Common myeloid progenitor, CD34-positive (primary cell): ENCODE data around the gene PAH.

ENCODE experiments used
- CTCF ChIA-PET: fragments of 350-600 bp; sonication (Branson Sonifier 250); formaldehyde crosslinking; loops from one replicate; lab custom pipeline; 2021; ENCODE audit warnings: antibody characterized with exemption; lab: Charles Lee
- POLR2A ChIA-PET: fragments of 350-600 bp; sonication (Branson Sonifier 250); formaldehyde crosslinking; loops from one replicate; lab custom pipeline; 2021; ENCODE audit warnings: antibody characterized with exemption; lab: Charles Lee
- DNase-seq, 3 donors: peaks; one replicate each; pipeline versions ENCODE4 v3.0.0 to v3.0.0-alpha.2; 2013
- H3K27ac ChIP-seq, 2 experiments: 1 replicate in 1 of 2; 2 replicates in 1 of 2; pipeline ENCODE4 v1.7.0; 2013; ENCODE audit warnings: inconsistent platforms in 2 of 2, low read length in 2 of 2, mild to moderate bottlenecking in 2 of 2, low read depth in 1 of 2, moderate library complexity in 1 of 2; ENCODE audit not compliant: severe bottlenecking in 2 of 2, insufficient read depth in 1 of 2, poor library complexity in 1 of 2
- H3K27me3 ChIP-seq, 5 experiments: replicated peaks in 2 of 5; 1 replicate in 3 of 5; 2 replicates in 2 of 5; pipeline versions ENCODE4 v1.6.1 to v1.7.0; 2013; ENCODE audit warnings: low read length in 4 of 5, mild to moderate bottlenecking in 2 of 5, moderate library complexity in 2 of 5, inconsistent platforms in 1 of 5; ENCODE audit not compliant: insufficient read depth in 5 of 5, control insufficient read depth in 4 of 5
- H3K36me3 ChIP-seq, 4 experiments: 1 replicate in 2 of 4; 2 replicates in 2 of 4; pipeline versions ENCODE4 v1.6.1 to v1.7.0; 2013; ENCODE audit warnings: low read length in 3 of 4, control low read depth in 1 of 4, mild to moderate bottlenecking in 1 of 4; ENCODE audit not compliant: control insufficient read depth in 4 of 4, insufficient read depth in 4 of 4
- H3K4me1 ChIP-seq, 4 experiments: 1 replicate in 3 of 4; 2 replicates in 1 of 4; pipeline versions ENCODE4 v1.6.1 to v1.7.1; 2013; ENCODE audit warnings: low read length in 3 of 4, mild to moderate bottlenecking in 3 of 4, control low read depth in 1 of 4, inconsistent platforms in 1 of 4, moderate library complexity in 1 of 4; ENCODE audit not compliant: control insufficient read depth in 4 of 4, insufficient read depth in 4 of 4; ENCODE audit errors: control extremely low read depth in 1 of 4
- H3K4me3 ChIP-seq, 7 experiments: 1 replicate in 4 of 7; 2 replicates in 3 of 7; pipeline versions ENCODE4 v1.5.1 to v1.7.0; 2013; ENCODE audit warnings: mild to moderate bottlenecking in 7 of 7, low read length in 6 of 7, moderate library complexity in 6 of 7, inconsistent platforms in 2 of 7, low read depth in 2 of 7, control low read depth in 1 of 7; ENCODE audit not compliant: insufficient read depth in 4 of 7, control insufficient read depth in 1 of 7; ENCODE audit errors: extremely low read depth in 1 of 7
- H3K9me3 ChIP-seq, 5 experiments: 1 replicate in 4 of 5; 2 replicates in 1 of 5; pipeline versions ENCODE4 v1.6.1 to v1.7.1; 2013; ENCODE audit warnings: low read length in 4 of 5, mild to moderate bottlenecking in 2 of 5, inconsistent platforms in 1 of 5, low read depth in 1 of 5, moderate library complexity in 1 of 5; ENCODE audit not compliant: control insufficient read depth in 4 of 5, insufficient read depth in 2 of 5; ENCODE audit errors: control extremely low read depth in 1 of 5
- WGBS: methylation state at CpG from one replicate; pipeline ENCODE4 v1.1.5; 2013; ENCODE audit not compliant: insufficient coverage; 5-methylcytosine and 5-hydroxymethylcytosine counted together

Gene PAH

DNA sequence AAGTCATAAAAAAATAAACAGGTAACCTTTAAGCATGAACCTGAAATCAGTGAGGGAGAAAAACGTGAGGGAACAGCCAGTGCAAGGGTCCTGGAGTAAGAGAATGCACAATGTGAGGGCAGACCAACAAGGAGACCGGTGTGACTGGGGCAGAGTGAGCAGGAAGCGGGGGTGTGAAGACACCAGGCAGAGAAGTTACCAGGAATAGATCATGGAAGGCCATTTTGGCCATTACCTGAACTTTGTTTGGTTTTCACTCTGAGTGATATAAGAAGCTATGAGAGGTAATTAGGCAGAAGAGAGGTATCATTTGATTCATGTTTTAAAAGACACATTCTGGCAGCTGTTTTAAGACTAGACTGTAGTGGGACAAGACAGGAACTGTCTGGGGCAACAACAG, 15.0 kb downstream of the PAH start:
- no peaks in the 10 kb centered on the region for H3K36me3 ChIP-seq
- no peaks in the 10 kb centered on the region for H3K9me3 ChIP-seq
- ChIA-PET POLR2A (no interaction called here), CTCF (no interaction called here)
- H3K4me3 ChIP-seq: no peak overlapping the region
- peaks cover 0 to 2% (median 0%) of the 10 kb centered on the region in 5 experiments for H3K27me3 ChIP-seq
- H3K27ac ChIP-seq: no peak overlapping the region
- DNase-seq: no peak
- H3K4me1 ChIP-seq: no peaks in the 10 kb centered on the region
- 85% methylated on average over 3 of the region's 3 CpGs for WGBS

DNA sequence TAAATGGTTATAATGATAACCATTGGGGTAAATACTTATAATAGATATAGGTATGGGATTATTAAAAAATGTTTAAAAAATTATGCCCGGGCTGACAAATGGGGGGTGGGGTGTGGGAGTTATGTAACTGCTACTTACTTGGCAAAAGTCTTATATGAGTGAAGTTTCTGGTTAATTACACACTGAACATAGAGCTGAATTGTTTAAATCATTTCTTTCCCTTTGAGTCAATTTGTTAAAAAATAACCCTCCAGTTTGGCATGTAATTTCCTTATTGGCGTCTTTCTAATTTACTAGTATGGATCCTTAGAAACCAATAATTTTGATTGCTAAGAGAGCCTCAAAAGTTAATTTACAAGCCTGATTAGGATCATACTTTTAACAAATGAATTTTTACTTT, 16.7 kb downstream of the PAH start:
- Histone ChIP-seq H3K27ac (no peak overlapping the region), H3K36me3 (no peaks in the 10 kb centered on the region), H3K9me3 (no peaks in the 10 kb centered on the region), H3K4me3 (no peak overlapping the region), H3K27me3 (peaks cover 0 to 2% (median 0%) of the 10 kb centered on the region in 5 experiments), H3K4me1 (no peaks in the 10 kb centered on the region)
- 86% methylated on average over 1 of the region's 2 CpGs for WGBS
- DNase-seq: no peak
- POLR2A ChIA-PET: no interaction called here
- CTCF ChIA-PET: no interaction called here

DNA sequence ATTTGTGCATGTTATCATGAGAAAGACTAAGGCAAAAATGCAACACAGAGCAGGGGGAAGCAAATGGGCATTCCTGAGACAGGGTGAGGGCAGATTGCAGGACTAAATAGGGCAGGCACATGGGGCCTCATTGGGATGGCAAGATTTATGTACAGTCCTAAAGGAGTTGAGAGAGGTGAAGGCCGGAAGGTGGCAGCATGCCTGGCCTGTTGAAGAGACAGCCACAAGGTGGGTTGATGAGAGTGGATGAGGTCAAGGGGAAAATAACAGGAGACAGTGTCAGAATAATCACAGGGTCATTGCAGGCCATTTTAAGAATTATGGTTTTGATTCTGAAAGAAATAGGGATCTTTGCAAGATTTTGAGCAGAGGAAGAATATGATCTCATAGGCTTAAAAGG, 21.0 kb downstream of the PAH start:
- POLR2A ChIA-PET: no interaction called here
- no peaks in the 10 kb centered on the region for H3K4me1 ChIP-seq
- no peaks in the 10 kb centered on the region for H3K36me3 ChIP-seq
- no peak for DNase-seq
- H3K27ac ChIP-seq: no peak overlapping the region
- H3K4me3 ChIP-seq: no peak overlapping the region
- 88% methylated on average over 1 of the region's 1 CpG for WGBS
- H3K27me3 ChIP-seq: peaks cover 0 to 2% (median 0%) of the 10 kb centered on the region in 5 experiments
- CTCF ChIA-PET: no interaction called here
- H3K9me3 ChIP-seq: no peaks in the 10 kb centered on the region

DNA sequence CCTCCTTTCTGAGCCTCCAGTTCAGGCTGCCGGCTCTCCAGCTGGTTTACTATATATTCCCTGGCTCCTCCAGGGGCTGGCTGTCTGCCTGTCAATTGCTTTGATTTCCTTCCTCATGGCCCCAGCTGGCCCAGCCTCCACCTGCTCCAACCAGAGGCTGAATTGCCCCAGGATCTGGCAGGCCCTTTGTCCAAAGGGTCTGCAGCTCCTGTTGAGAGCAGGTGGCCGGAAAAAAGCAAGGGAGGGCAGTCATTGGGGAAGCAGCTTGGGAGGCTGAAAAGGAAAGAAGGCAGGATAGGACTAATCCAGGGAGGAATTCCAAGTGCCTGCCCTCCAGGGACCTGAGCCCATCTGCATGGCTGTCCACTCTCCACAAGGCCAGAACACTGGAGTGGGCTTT, 25.3 kb downstream of the PAH start:
- DNase-seq: no peak
- Histone ChIP-seq H3K27ac (no peak overlapping the region), H3K9me3 (no peaks in the 10 kb centered on the region), H3K4me1 (no peaks in the 10 kb centered on the region), H3K36me3 (no peaks in the 10 kb centered on the region), H3K4me3 (no peak overlapping the region), H3K27me3 (peaks cover 0 to 8% (median 0%) of the 10 kb centered on the region in 5 experiments)
- ChIA-PET POLR2A (no interaction called here), CTCF (interaction anchor here (0.8 to 1.1 kb wide), 2 partner anchors 13 kb away, joined by 3 read pairs; no protein-coding TSS in a partner anchor)
- WGBS: 81% methylated on average over 2 of the region's 2 CpGs

DNA sequence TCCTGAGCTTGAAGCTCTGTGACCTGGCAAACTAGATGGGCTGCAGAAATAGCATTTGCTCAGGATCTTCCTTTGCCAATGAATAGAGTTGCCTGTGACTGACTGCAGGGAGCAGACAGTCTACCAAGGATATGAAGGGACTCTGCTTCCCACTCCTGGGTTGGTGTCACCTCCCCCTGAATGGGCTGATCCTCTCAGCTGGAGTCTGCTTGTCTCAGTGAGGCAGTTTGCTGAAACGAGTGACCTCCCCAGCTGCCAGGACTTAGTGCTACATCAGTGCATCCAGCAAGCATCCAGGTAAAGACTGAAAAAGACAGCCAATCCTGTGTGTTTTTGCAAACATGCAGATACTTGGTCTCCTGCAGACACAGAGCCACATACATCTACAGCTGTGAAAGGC, 28.5 kb downstream of the PAH start:
- no peak overlapping the region for H3K4me3 ChIP-seq
- ChIA-PET CTCF (no interaction called here), POLR2A (no interaction called here)
- DNase-seq: no peak
- 0% methylated on average over 1 of the region's 1 CpG for WGBS
- H3K36me3 ChIP-seq: no peaks in the 10 kb centered on the region
- peaks cover 0 to 11% (median 0%) of the 10 kb centered on the region in 5 experiments for H3K27me3 ChIP-seq
- H3K27ac ChIP-seq: no peak overlapping the region
- H3K9me3 ChIP-seq: no peaks in the 10 kb centered on the region
- no peaks in the 10 kb centered on the region for H3K4me1 ChIP-seq

DNA sequence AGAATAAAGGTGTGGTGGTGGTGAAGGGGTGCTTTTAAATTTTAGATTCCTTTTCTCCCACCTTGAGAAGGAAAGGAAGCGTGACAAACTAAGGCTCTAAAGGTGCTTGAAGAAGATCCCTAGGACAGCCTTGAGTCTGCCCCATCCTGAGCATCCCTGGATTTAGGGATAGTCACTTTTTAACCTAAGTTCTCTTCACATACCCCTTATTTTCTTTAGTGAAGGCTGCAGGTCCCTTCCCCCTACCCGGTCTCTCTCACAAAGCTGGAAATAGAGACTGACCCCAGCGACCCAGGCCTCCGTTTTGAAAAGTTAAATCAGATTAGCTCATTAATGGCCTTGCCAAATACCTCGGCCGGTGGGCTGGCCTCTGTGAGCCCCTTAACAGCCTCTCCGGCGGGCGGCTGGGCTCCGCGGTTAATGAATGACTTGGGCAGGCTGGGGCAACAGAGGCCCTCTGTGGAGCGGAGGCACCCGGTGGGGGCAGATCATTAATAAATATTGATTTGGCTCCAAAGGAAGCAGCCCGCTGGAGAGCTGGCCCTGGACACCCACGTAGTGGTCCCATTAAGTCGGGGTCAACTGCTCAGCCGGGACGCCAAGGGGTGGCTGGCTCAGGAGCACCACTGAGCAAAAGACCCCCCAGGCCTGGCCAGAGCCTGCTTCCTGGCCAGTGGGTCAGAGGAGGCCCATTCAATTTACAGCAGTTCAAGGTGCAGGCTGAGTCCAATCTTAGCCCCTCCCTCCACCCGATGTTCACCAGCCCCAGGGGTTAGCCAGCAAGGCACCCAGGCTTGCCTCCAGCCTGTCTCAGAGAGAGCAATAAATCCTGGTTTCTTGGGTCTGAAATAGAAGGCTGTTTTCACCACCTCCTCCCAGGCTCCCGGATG, 31.8 kb downstream of the PAH start:
- POLR2A ChIA-PET: no interaction called here
- Histone ChIP-seq H3K27me3 (peaks cover 0 to 11% (median 0%) of the 10 kb centered on the region in 5 experiments), H3K4me1 (no peaks in the 10 kb centered on the region), H3K36me3 (no peaks in the 10 kb centered on the region), H3K9me3 (no peaks in the 10 kb centered on the region), H3K4me3 (no peak overlapping the region), H3K27ac (no peak overlapping the region)
- CTCF ChIA-PET: interaction anchor here (0.7 to 4.2 kb wide), 2 partner anchors 23 to 663 kb away, joined by 3 to 54 read pairs; no protein-coding TSS in a partner anchor
- no peak for DNase-seq
- 76% methylated on average over 16 of the region's 20 CpGs for WGBS

DNA sequence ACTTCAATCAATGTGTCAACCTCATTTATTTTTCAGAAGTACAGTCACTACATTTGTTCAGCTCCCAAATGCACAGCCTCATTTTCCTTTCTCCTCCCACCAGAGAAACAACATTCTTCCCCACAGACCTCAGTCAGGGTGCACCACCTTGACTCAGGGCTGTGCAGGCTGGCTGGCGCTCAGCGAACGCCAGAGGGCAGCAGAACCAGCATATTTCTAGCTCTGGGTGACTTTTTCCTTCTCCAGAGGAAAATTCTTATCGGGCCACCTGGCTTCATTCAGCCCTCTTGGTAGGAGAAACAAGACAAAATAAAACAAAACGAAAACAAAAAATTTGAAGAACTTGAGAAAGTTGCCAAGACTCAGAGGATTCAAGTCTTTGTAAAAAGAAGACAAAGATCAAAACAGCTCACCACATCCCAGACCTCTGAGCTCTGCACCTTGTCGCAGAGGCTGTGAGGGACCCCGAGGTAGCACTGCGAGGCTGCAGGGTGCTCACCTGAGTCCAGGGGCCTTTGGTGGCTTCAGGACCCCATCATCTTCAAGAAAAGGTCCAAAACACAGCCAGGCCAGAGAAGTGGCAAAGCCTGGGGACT, 33.7 kb downstream of the PAH start:
- H3K9me3 ChIP-seq: no peaks in the 10 kb centered on the region

More for the DNA sequence above, 33.7 kb downstream of the PAH start:
- Histone ChIP-seq H3K36me3 (no peaks in the 10 kb centered on the region), H3K27ac (no peak overlapping the region), H3K4me1 (no peaks in the 10 kb centered on the region), H3K27me3 (peaks cover 0 to 10% (median 0%) of the 10 kb centered on the region in 5 experiments), H3K4me3 (no peak overlapping the region)
- ChIA-PET CTCF (interaction anchor here (0.5 to 4.2 kb wide), 8 partner anchors 11 to 671 kb away, joined by 3 to 54 read pairs (median 3); no protein-coding TSS in a partner anchor), POLR2A (no interaction called here)
- WGBS: 29% methylated on average over 8 of the region's 8 CpGs
- peak; percentile 9 to 39 (median 13) for DNase-seq
